Measurements from ENCODE around the gene SLC37A1.

Gene SLC37A1

GRCh38 chr21:42615924-42616323 is 102.3 kb downstream of the SLC37A1 start:
- Histone ChIP-seq H3K4me3 (ENCODE audit: low read depth, low read length) (no peak overlapping the region), H3K4me1 (ENCODE audit: control insufficient read depth, insufficient read depth, low read length) (no peaks in the 10 kb centered on the region), H3K9me3 (ENCODE audit: control insufficient read depth, insufficient read depth, low read depth, low read length) (no peaks in the 10 kb centered on the region), H3K27ac (ENCODE audit: extremely low read depth, low read depth, low read length) (no peak overlapping the region), H3K36me3 (ENCODE audit: control insufficient read depth in 2 of 2, insufficient read depth in 1 of 2, low read length in 2 of 2) (no peaks in the 10 kb centered on the region)
- POLR2A ChIA-PET = no interaction called here
- CTCF ChIA-PET = no interaction called here
- 0 out of 2 replicates have a peak, but pooled peaks have one; percentile 21 for TF ChIP-seq ZNF621 (tag by site-specific recombination; IDR thresholded peaks at IDR 0.05)
- TF ChIP-seq ZXDB (tag by site-specific recombination; IDR thresholded peaks at IDR 0.05) = no peak
- TF ChIP-seq ZNF23 (tag by site-specific recombination; IDR thresholded peaks at IDR 0.05; ENCODE audit: borderline replicate concordance) = no peak
- no peak for TF ChIP-seq ZBTB26 (tag by site-specific recombination; optimal IDR thresholded peaks at IDR 0.05)
- TF ChIP-seq, protein P1, sequence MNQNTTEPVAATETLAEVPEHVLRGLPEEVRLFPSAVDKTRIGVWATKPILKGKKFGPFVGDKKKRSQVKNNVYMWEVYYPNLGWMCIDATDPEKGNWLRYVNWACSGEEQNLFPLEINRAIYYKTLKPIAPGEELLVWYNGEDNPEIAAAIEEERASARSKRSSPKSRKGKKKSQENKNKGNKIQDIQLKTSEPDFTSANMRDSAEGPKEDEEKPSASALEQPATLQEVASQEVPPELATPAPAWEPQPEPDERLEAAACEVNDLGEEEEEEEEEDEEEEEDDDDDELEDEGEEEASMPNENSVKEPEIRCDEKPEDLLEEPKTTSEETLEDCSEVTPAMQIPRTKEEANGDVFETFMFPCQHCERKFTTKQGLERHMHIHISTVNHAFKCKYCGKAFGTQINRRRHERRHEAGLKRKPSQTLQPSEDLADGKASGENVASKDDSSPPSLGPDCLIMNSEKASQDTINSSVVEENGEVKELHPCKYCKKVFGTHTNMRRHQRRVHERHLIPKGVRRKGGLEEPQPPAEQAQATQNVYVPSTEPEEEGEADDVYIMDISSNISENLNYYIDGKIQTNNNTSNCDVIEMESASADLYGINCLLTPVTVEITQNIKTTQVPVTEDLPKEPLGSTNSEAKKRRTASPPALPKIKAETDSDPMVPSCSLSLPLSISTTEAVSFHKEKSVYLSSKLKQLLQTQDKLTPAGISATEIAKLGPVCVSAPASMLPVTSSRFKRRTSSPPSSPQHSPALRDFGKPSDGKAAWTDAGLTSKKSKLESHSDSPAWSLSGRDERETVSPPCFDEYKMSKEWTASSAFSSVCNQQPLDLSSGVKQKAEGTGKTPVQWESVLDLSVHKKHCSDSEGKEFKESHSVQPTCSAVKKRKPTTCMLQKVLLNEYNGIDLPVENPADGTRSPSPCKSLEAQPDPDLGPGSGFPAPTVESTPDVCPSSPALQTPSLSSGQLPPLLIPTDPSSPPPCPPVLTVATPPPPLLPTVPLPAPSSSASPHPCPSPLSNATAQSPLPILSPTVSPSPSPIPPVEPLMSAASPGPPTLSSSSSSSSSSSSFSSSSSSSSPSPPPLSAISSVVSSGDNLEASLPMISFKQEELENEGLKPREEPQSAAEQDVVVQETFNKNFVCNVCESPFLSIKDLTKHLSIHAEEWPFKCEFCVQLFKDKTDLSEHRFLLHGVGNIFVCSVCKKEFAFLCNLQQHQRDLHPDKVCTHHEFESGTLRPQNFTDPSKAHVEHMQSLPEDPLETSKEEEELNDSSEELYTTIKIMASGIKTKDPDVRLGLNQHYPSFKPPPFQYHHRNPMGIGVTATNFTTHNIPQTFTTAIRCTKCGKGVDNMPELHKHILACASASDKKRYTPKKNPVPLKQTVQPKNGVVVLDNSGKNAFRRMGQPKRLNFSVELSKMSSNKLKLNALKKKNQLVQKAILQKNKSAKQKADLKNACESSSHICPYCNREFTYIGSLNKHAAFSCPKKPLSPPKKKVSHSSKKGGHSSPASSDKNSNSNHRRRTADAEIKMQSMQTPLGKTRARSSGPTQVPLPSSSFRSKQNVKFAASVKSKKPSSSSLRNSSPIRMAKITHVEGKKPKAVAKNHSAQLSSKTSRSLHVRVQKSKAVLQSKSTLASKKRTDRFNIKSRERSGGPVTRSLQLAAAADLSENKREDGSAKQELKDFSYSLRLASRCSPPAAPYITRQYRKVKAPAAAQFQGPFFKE (tag by site-specific recombination; IDR thresholded peaks at IDR 0.05; ENCODE audit: borderline replicate concordance) = no peak
- peak; percentile 95; the same call in 1 of the 2 replicates for TF ChIP-seq ZNF670 (tag by site-specific recombination; IDR thresholded peaks at IDR 0.05; ENCODE audit: low read depth)
- no peak for TF ChIP-seq ZNF404 (tag by site-specific recombination; IDR thresholded peaks at IDR 0.05)
- TF ChIP-seq ZNF530 (tag by site-specific recombination; IDR thresholded peaks at IDR 0.05; ENCODE audit: low read depth) = no peak
- TF ChIP-seq ZSCAN4 (tag by site-specific recombination; IDR thresholded peaks at IDR 0.05) = peak; percentile 69
- TF ChIP-seq MEIS1 (CRISPR knock-in tag; IDR thresholded peaks at IDR 0.05; ENCODE audit: borderline replicate concordance) = no peak
- no peak for TF ChIP-seq ZIC2 (tag by site-specific recombination; IDR thresholded peaks at IDR 0.05)
- 0 out of 2 replicates have a peak, but pooled peaks have one; percentile 45 for TF ChIP-seq ZNF473 (tag by site-specific recombination; IDR thresholded peaks at IDR 0.05)
- TF ChIP-seq ZNF521 (tag by site-specific recombination; IDR thresholded peaks at IDR 0.05) = no peak
- no peak for TF ChIP-seq ZNF48 (tag by site-specific recombination; IDR thresholded peaks at IDR 0.05)
- TF ChIP-seq ZBTB8A (tag by site-specific recombination; IDR thresholded peaks at IDR 0.05) = no peak
- TF ChIP-seq, protein P2, sequence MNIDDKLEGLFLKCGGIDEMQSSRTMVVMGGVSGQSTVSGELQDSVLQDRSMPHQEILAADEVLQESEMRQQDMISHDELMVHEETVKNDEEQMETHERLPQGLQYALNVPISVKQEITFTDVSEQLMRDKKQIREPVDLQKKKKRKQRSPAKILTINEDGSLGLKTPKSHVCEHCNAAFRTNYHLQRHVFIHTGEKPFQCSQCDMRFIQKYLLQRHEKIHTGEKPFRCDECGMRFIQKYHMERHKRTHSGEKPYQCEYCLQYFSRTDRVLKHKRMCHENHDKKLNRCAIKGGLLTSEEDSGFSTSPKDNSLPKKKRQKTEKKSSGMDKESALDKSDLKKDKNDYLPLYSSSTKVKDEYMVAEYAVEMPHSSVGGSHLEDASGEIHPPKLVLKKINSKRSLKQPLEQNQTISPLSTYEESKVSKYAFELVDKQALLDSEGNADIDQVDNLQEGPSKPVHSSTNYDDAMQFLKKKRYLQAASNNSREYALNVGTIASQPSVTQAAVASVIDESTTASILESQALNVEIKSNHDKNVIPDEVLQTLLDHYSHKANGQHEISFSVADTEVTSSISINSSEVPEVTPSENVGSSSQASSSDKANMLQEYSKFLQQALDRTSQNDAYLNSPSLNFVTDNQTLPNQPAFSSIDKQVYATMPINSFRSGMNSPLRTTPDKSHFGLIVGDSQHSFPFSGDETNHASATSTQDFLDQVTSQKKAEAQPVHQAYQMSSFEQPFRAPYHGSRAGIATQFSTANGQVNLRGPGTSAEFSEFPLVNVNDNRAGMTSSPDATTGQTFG (tag by site-specific recombination; IDR thresholded peaks at IDR 0.05; ENCODE audit: borderline replicate concordance) = peak; percentile 32; the same call in 1 of the 2 replicates
- TF ChIP-seq, protein P3, sequence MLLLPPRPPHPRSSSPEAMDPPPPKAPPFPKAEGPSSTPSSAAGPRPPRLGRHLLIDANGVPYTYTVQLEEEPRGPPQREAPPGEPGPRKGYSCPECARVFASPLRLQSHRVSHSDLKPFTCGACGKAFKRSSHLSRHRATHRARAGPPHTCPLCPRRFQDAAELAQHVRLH (tag by site-specific recombination; IDR thresholded peaks at IDR 0.05) = no peak
- 0 out of 2 replicates have a peak, but pooled peaks have one; percentile 9 for TF ChIP-seq ZNF266 (tag by site-specific recombination; IDR thresholded peaks at IDR 0.05; ENCODE audit: low read depth)
- TF ChIP-seq ZNF600 (tag by site-specific recombination; IDR thresholded peaks at IDR 0.05) = no peak
- peak; percentile 85; the same call in 1 of the 2 replicates for TF ChIP-seq ZNF175 (tag by site-specific recombination; IDR thresholded peaks at IDR 0.05)
- no peak for TF ChIP-seq GLIS1 (tag by site-specific recombination; IDR thresholded peaks at IDR 0.05)
- TF ChIP-seq ZNF449 (tag by site-specific recombination; IDR thresholded peaks at IDR 0.05) = no peak
- no peak for TF ChIP-seq ZNF350 (tag by site-specific recombination; IDR thresholded peaks at IDR 0.05)
- TF ChIP-seq ZNF561 (tag by site-specific recombination; IDR thresholded peaks at IDR 0.05; ENCODE audit: borderline replicate concordance) = no peak
- 0 out of 2 replicates have a peak, but pooled peaks have one; percentile 76 for TF ChIP-seq ZNF311 (tag by site-specific recombination; IDR thresholded peaks at IDR 0.05; ENCODE audit: borderline replicate concordance)
- TF ChIP-seq ZNF292 (tag by site-specific recombination; IDR thresholded peaks at IDR 0.05; ENCODE audit: borderline replicate concordance, low read depth) = 0 out of 2 replicates have a peak, but pooled peaks have one; percentile 21
